ENCODE results near the gene ADAMTS15.

ADAMTS15 gene

DNA sequence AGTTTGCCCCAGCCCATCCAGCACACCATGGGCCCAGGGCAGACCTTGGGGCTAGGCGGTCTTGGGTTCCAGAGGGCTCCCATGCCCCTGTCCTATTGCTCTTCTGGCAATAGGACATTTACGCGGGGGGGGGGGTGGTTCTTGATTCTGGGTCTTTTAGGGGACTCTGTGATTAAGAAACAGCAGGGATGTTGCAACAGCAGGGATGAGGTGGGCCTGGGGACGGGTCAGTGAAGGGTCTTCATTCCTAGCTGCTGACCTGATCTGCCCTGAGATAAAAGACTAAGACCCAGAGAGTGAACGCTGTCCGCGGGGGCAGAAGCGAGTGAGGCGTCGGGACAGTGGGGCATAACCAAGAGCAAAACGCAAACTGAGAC lies 418 bp upstream of the ADAMTS15 start:
- Histone ChIP-seq H2BK15ac (ENCODE audit: low read depth, poor library complexity, severe bottlenecking) (peak overlapping the region; percentile 54), H3K18ac (ENCODE audit: low read depth in 1 of 2, low read length in 2 of 2) (no peak overlapping the region), H3K4me3 (ENCODE audit: insufficient read depth in 1 of 2, low read depth in 1 of 2, low read length in 2 of 2) (peak overlapping the region in 1 of 2 experiments; percentile 97), H4K8ac (ENCODE audit: low read length) (no peak overlapping the region), H3K23ac (ENCODE audit: low read length in 2 of 2) (no peak overlapping the region), H2AK5ac (ENCODE audit: low read length, severe bottlenecking) (no peak overlapping the region), H2BK120ac (ENCODE audit: low read depth, low read length) (no peak overlapping the region), H3K27me3 (ENCODE audit: control insufficient read depth in 1 of 2, insufficient read depth in 1 of 2, low read length in 2 of 2) (peaks cover 0 to 15% of the 10 kb centered on the region in 2 experiments), H2BK12ac (ENCODE audit: low read length in 2 of 2) (peak overlapping the region in 1 of 2 experiments; percentile 31), H3K9me3 (ENCODE audit: control insufficient read depth, low read length) (no peaks in the 10 kb centered on the region), H2AFZ (ENCODE audit: low read depth, low read length) (no peak overlapping the region), H3K4me1 (ENCODE audit: control insufficient read depth, insufficient read depth, low read depth, low read length) (peaks cover 26% of the 10 kb centered on the region), H3K79me1 (replicated peaks; ENCODE audit: low read length, poor library complexity, severe bottlenecking) (no peaks in the 10 kb centered on the region), H3K4ac (ENCODE audit: low read depth in 1 of 2, low read length in 2 of 2) (no peak overlapping the region), H2BK5ac (ENCODE audit: low read depth, low read length, poor library complexity, severe bottlenecking) (no peak overlapping the region), H4K91ac (ENCODE audit: low read length) (no peak overlapping the region), H3K27ac (ENCODE audit: low read length, poor library complexity, severe bottlenecking) (no peak overlapping the region), H3K4me2 (ENCODE audit: low read length, poor library complexity, severe bottlenecking) (peak overlapping the region; percentile 99), H3K14ac (ENCODE audit: low read length in 2 of 2) (no peak overlapping the region), H3K9ac (ENCODE audit: low read length) (peak overlapping the region; percentile 90), H3K36me3 (ENCODE audit: control insufficient read depth in 1 of 2, insufficient read depth in 2 of 2, low read depth in 1 of 2, low read length in 2 of 2) (peaks cover 0 to 13% of the 10 kb centered on the region in 2 experiments)
- WGBS = 14% methylated on average over 11 of the region's 11 CpGs
- no peak for DNase-seq

DNA sequence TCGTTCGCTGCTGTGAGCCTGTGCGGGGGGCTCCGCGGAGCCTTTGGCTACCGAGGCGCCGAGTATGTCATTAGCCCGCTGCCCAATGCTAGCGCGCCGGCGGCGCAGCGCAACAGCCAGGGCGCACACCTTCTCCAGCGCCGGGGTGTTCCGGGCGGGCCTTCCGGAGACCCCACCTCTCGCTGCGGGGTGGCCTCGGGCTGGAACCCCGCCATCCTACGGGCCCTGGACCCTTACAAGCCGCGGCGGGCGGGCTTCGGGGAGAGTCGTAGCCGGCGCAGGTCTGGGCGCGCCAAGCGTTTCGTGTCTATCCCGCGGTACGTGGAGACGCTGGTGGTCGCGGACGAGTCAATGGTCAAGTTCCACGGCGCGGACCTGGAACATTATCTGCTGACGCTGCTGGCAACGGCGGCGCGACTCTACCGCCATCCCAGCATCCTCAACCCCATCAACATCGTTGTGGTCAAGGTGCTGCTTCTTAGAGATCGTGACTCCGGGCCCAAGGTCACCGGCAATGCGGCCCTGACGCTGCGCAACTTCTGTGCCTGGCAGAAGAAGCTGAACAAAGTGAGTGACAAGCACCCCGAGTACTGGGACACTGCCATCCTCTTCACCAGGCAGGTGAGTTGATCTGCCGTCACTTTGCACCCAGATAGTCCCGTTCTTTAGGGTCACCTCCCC lies 1.0 kb downstream of the ADAMTS15 start:
- Histone ChIP-seq H2AK5ac (ENCODE audit: low read length, severe bottlenecking) (no peak overlapping the region), H2AFZ (ENCODE audit: low read depth, low read length) (no peak overlapping the region), H2BK15ac (ENCODE audit: low read depth, poor library complexity, severe bottlenecking) (no peak overlapping the region), H3K4me2 (ENCODE audit: low read length, poor library complexity, severe bottlenecking) (peak overlapping the region; percentile 99), H3K27ac (ENCODE audit: low read length, poor library complexity, severe bottlenecking) (no peak overlapping the region), H3K27me3 (ENCODE audit: control insufficient read depth in 1 of 2, insufficient read depth in 1 of 2, low read length in 2 of 2) (peaks cover 0 to 8% of the 10 kb centered on the region in 2 experiments), H3K18ac (ENCODE audit: low read depth in 1 of 2, low read length in 2 of 2) (peak overlapping the region; percentile 47 to 48), H3K23ac (ENCODE audit: low read length in 2 of 2) (peak overlapping the region in 1 of 2 experiments; percentile 84), H3K4me3 (ENCODE audit: insufficient read depth in 1 of 2, low read depth in 1 of 2, low read length in 2 of 2) (peak overlapping the region; percentile 64 to 97), H4K91ac (ENCODE audit: low read length) (no peak overlapping the region), H2BK120ac (ENCODE audit: low read depth, low read length) (no peak overlapping the region), H4K8ac (ENCODE audit: low read length) (no peak overlapping the region), H3K14ac (ENCODE audit: low read length in 2 of 2) (peak overlapping the region in 1 of 2 experiments; percentile 64), H2BK12ac (ENCODE audit: low read length in 2 of 2) (peak overlapping the region in 1 of 2 experiments; percentile 37), H3K4me1 (ENCODE audit: control insufficient read depth, insufficient read depth, low read depth, low read length) (peaks cover 26% of the 10 kb centered on the region), H3K79me1 (replicated peaks; ENCODE audit: low read length, poor library complexity, severe bottlenecking) (no peaks in the 10 kb centered on the region), H3K4ac (ENCODE audit: low read depth in 1 of 2, low read length in 2 of 2) (no peak overlapping the region), H3K9ac (ENCODE audit: low read length) (peak overlapping the region; percentile 90), H3K36me3 (ENCODE audit: control insufficient read depth in 1 of 2, insufficient read depth in 2 of 2, low read depth in 1 of 2, low read length in 2 of 2) (peaks cover 0 to 17% of the 10 kb centered on the region in 2 experiments), H2BK5ac (ENCODE audit: low read depth, low read length, poor library complexity, severe bottlenecking) (no peak overlapping the region), H3K9me3 (ENCODE audit: control insufficient read depth, low read length) (no peaks in the 10 kb centered on the region)
- 2% methylated on average over 64 of the region's 64 CpGs for WGBS
- DNase-seq = peak; percentile 35

DNA sequence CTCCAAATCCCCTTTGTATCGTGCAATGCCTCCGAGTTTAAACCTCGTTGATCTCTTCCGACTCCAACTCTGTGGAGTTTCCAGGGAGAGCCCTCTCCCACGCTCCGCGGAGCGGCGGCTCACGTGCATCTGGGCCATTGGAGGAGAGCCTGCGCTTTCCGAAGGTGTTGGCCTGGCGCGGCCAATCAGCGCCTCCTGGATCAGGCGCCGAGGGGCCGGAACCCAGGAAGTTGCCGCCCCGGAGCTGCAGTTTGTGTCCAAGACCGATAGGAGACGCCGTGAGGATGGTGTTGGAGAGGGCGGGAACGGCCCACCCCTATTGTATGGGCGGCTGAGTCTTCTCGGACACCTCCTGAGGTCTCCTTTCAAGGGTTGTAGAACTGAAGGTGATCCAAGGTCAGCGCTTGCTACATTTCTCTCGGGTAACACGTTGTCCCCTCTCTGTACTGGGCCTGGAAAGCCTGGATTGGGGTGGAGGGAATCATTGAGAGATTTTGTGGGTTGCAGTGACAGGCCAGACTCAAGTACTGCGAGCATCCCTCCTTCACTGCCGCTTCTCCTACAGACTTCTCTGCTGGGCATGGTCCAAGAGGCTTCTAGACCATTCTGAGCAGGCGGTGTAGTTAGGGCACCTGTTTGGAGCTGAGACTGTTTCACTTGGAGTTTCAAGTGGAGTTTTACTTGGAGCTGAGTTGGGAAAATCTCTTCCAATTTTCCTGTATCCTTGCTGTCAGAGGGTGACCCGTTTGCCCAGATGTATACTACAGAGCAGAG lies 1.7 kb downstream of the ADAMTS15 start:
- Histone ChIP-seq H2BK5ac (ENCODE audit: low read depth, low read length, poor library complexity, severe bottlenecking) (no peak overlapping the region), H3K36me3 (ENCODE audit: control insufficient read depth in 1 of 2, insufficient read depth in 2 of 2, low read depth in 1 of 2, low read length in 2 of 2) (peaks cover 0 to 17% of the 10 kb centered on the region in 2 experiments), H2AFZ (ENCODE audit: low read depth, low read length) (no peak overlapping the region), H2BK120ac (ENCODE audit: low read depth, low read length) (no peak overlapping the region), H2BK15ac (ENCODE audit: low read depth, poor library complexity, severe bottlenecking) (no peak overlapping the region), H3K27ac (ENCODE audit: low read length, poor library complexity, severe bottlenecking) (no peak overlapping the region), H3K4ac (ENCODE audit: low read depth in 1 of 2, low read length in 2 of 2) (no peak overlapping the region), H3K9me3 (ENCODE audit: control insufficient read depth, low read length) (no peaks in the 10 kb centered on the region), H4K8ac (ENCODE audit: low read length) (no peak overlapping the region), H4K91ac (ENCODE audit: low read length) (no peak overlapping the region), H3K23ac (ENCODE audit: low read length in 2 of 2) (no peak overlapping the region), H3K79me1 (replicated peaks; ENCODE audit: low read length, poor library complexity, severe bottlenecking) (no peaks in the 10 kb centered on the region), H3K27me3 (ENCODE audit: control insufficient read depth in 1 of 2, insufficient read depth in 1 of 2, low read length in 2 of 2) (peaks cover 0 to 7% of the 10 kb centered on the region in 2 experiments), H2BK12ac (ENCODE audit: low read length in 2 of 2) (peak overlapping the region in 1 of 2 experiments; percentile 37), H3K4me3 (ENCODE audit: insufficient read depth in 1 of 2, low read depth in 1 of 2, low read length in 2 of 2) (peak overlapping the region; percentile 64 to 97), H3K18ac (ENCODE audit: low read depth in 1 of 2, low read length in 2 of 2) (no peak overlapping the region), H3K14ac (ENCODE audit: low read length in 2 of 2) (no peak overlapping the region), H3K9ac (ENCODE audit: low read length) (peak overlapping the region; percentile 90), H3K4me1 (ENCODE audit: control insufficient read depth, insufficient read depth, low read depth, low read length) (peaks cover 28% of the 10 kb centered on the region), H2AK5ac (ENCODE audit: low read length, severe bottlenecking) (no peak overlapping the region), H3K4me2 (ENCODE audit: low read length, poor library complexity, severe bottlenecking) (peak overlapping the region; percentile 99)
- peak; percentile 68 for DNase-seq
- WGBS = 25% methylated on average over 34 of the region's 34 CpGs
